HG03060 (cell line): Measurements from ENCODE around the gene RBM26.

Source experiments
- ATAC-seq: cut with Tn5 transposase; IDR thresholded peaks from one replicate; pipeline ENCODE4 v1.9.1; 2021; ENCODE audit warnings: low read depth, moderate number of reproducible peaks; ENCODE audit not compliant: unreplicated experiment

The RBM26 gene

DNA sequence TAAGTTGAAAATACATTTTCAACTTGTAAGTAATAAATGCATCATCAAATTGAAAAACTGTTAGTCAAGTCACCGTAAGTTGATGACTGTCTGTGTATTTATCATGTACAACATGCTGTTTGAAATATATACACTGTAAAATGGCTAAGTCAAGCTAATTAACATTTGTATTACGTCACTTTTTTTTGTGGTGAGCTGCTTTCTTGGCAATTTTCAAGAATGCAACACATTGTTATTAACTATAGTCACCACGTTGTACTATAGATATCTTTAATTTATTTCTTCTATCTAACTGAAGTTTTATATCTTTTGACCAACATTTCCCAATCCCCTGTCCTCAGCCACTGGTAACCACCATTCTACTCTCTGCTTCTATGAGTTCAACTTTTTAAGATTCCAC, 57.0 kb downstream of the RBM26 start:
- ATAC-seq: no peak

DNA sequence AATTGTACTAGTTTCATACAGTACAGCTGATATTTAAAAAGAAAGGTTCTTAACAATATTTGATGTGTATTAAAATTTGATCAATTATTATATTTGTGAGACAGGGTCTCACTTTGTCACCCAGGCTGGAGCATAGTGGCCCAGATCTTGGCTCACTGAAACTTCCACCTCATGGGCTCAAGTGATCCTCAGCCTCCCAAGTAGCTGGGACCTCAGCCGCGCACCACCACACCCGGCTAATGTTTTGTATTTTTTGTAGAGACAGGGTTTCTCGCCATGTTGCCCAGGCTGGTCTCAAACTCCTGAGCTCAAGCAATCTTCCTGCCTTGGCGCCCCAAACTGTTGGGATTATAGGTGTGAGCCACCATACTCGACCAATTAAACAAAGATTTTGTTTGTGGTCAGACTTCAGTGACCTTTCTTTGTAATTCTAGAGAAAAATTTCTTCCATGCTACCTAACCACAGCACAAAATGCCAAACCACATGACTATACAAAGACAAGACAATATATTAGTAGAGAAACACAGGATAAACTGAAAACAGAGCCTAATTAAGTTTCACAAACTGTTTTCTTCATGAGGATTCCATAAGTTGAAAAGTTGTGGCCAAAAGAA, 59.6 kb downstream of the RBM26 start:
- no peak for ATAC-seq

DNA sequence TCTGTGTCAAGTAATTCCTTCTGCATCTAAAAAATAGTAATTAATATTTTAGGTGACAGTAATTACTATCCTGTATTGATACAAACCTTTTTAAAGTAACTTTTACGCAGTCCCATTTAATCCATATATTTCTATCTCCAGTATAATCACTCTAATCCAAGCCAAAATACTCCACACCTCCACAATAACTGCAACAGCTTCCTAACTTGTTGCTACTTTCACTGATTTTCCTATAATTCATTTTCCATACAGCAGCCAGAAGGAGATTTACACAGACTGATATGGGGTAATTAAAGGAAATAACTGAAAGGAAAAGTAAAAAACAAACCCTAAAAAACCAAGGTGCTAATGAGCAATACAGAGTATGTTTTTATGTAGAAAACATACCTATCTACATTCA, 64.9 kb downstream of the RBM26 start:
- no peak for ATAC-seq

DNA sequence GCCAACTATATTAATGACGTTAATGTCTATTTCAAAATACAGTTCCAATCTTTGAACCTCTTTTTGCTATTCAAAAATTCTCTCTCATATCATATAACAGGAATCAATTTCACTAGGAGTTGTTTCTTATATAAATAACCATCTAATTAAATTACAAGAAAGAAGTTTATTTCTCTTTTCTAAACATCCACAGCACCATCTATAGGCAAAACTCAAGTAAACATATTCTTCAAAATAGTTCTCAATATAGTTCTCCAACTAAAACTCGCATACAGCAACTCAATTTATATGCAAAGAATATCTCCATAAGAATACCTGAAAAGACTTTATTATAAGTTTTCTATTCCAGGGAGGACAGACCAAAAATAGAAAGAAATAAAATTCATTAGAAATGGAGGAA, 65.6 kb downstream of the RBM26 start:
- ATAC-seq: no peak

DNA sequence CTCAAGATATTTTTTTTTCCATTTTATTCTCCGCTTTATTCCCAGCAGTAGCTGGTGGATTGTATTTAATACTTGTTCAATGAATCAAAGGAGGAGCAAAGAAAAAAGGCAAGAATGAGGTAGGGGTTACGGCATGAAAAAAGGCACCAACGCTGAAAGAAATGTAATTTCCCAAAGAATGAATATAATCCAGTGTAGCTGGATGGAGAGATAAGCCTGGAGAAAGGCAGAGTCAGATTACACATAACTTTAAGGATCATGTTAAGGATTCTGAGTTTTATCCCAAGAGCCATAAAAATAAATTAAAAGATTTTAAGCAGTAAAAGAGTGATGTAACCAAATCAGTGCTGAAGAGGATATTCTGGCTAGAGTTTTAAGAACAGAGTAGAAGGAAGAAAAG, 67.7 kb downstream of the RBM26 start:
- ATAC-seq: no peak

DNA sequence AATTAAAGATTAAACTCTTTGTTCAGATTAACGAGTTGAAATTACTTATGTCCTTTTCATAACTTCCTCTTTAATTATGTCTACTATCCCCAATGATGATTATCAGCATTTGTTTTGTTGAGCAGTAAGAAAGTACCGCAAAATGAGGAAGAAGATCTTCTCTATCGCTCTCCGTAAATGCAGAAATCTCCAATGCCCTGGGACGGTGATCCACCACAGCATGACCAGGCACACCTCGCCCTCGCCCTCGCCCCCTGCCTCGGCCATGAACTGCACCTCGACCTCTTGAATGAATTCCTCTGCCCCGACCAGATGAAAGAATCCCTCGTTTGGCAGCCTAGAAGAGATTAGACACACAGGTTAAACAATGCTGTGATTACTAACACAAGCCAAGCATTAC, 69.1 kb downstream of the RBM26 start:
- no peak for ATAC-seq

DNA sequence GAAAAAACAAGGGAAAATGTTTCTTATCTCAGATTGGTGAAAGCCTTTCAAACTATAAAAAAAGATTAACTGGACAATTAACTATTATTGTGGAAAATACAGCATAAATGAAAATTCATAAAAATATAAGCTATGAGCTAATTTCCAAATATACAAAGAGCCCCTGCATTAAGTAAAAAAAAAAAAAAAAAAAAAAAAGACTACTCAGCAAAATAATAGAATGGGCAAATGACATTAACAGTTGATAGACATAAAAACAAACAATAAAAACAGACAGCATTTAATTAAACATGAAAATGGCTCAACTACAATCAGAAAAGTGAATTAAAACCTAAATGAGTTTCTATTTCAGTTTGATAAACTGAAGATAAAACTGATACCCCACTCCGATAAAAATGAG, 77.5 kb downstream of the RBM26 start:
- no peak for ATAC-seq

DNA sequence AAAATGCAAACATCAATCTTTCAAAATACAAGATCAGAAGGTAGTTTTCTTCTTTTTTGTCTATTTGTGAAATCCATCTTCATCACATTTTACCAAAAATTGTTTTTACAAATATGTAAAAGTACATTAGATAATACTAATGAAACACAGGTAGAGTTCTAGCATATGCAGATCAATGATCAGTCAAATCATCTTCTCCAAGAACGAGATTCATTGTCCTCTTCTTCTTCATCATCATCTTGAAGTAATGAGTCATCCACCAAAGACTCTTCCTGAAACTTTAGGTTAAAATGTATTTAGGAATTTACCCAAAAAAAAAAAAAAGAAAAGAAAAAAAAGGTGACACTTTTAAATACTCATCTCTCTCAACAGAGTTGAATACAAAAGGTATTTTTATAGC, 85.6 kb downstream of the RBM26 start:
- no peak for ATAC-seq

DNA sequence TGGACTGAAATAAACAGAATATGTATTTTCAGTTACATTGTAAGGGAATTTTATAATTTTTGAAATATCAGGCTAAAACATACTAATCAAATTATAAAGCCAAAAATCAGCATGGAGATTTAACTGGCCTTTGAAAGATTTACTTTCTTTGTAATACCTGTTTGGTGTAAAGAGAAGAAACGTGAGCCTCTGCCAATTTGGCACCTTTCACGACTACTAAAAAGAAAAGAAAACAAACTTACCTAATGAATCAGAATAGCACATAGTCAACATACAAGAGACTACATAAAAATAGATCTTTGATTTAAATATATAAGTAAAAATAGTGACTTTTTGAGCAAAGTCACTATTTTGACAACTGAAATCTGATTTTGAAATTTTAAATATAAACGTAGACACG, 87.4 kb downstream of the RBM26 start:
- ATAC-seq: no peak

DNA sequence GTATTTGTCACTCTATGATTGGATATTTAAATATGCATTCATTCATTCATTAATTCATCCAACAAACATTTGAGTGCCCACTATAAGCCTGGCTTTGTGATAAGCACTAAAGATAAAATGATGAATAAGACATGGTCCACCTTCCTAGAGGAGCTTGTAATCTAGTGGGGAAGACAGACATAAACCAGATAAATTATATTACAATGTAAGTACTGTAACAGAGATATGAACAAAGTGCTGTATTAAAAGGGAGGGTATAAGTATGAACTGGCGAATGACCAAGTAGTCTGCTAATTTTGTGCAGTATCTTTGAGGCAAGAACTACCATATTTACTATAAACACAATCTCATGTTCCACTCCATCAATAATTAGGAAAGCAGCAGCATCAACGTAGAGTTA, 88.2 kb downstream of the RBM26 start:
- no peak for ATAC-seq

DNA sequence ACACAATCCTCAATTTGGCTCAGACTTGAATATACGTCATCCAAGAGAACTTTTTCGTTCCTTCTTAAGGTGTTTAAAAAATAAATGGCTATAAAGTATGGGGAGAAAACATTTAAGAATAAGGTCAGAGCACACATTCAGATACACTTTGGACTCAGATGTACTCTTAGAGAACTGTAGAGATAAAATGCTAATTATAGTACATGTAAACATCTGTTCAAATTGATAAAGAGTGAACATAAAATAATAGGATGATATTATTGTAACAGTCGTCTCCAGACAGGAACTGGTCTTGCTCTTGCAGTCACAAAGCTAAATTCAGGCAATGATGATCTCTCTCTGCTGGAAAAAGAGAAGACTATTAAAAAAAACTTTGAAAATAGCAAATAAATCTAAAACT, 91.4 kb downstream of the RBM26 start:
- ATAC-seq: no peak

DNA sequence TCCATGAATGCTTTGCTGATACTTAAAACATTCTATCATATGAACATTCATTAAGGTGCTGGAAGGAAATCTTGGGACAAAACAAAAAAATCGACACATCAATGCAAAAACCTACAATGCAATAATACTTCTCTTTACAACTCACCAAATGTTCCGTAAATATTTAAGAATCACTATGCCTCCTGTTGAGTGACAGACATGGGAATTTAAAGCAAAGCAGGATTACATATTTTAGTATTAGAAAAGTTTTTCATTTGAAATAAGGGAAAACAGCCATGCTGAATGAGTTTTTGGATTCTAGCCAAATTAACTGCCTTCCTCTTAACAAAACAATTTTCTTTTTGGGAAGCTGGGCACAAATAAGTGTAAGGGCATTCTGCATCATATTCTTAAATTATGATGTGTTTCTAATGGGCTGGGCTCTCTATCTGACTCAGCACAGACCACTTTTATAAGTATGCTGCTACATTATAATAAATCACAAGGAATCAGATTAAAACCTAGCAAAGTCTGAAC, 93.7 kb downstream of the RBM26 start:
- no peak for ATAC-seq

DNA sequence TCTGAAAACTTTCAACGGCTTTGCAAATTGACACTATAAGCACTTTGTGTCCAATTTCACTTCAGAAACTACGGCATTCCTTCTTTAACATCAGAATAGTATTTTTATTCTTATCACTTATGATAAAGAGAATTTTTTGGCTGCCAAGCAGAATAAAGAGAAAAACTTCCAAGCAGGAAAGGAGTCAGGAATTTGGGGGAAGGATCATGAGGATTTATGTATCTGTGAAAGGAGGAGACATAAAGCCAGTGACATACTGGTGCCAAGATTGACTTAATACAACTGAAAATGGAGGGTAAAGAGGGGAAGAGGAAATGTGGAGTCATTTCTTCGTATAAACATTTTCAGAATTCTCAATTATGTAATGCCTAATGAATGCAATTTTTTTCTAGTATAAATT, 94.7 kb downstream of the RBM26 start:
- no peak for ATAC-seq

DNA sequence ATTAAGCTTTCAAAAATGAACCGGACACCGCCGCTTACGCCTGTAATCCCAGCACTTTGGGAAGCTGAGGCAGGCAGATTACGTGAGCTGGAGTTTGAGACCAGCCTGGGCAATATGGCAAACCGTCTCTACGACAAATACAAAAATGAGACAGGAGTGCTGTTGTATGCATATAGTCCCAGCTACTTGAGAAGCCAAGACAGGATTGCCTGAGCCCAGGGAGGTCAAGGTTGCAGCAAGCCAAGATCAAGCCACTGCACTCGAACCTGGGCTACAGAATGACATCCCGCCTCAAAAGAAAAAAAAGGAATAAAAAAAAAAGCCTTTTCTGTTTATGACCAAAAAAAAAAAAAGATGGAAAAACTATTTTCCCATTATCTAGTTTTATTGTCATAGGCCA, 96.4 kb downstream of the RBM26 start:
- no peak for ATAC-seq

DNA sequence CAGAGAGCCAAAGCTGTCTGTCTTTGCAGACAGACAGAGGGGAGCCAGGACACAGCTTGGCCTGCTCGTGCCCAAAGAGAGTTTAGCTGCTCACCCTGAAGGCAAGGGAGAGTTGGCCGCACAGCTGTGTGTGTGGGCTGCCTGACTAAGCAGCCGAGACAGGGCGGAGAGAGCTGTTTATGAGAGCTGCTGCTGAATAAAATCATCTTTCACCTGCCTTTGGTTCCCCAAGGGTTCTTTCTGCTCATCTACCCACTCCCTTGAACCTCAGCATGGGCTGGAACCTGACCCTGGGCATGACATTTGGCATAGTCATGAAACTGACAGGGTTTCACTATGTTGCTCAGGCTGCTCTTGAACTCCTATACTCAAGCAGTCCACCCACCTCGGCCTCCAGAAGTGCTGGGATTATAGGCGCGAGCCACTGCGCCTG, 98.2 kb downstream of the RBM26 start:
- ATAC-seq: no peak

DNA sequence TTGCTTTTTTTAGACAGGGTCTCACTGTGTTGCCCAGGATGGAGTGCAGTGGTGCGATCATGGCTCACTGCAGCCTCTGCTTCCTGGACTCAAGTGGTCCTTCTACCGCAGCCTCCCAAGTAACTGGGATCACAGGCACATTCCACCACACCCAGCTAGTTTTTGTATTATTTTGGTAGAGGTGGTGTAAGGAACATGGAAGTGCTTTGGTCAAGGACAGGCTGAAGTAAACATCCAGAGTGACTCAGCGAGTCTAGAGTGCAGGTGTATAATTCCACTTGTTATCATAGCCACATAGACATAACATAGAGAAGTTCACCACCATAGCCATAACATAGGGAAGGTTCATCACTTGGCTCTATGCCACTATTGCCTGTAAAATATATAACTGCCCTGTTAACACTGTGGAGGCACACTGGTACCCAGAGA, 98.6 kb downstream of the RBM26 start:
- ATAC-seq: no peak

DNA sequence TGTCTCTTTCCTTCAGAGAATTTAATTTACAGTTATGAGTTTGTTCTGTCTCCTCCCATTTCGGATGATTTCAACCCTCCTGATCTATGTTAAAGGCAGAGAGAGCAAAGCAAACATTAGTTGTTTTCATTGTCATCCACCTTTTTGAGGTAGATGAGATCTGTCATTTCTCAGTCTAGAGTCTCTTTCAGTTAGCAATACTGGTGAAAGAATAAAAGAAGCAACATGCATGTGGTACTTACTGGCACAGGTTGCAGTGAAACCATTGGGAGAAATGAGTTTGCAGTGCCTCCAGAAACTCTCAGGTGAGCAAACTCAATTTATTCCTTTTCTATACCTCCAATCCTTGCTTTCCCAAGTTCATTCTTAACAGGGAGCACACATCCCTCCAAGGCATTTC, 99.4 kb downstream of the RBM26 start:
- ATAC-seq: no peak

DNA sequence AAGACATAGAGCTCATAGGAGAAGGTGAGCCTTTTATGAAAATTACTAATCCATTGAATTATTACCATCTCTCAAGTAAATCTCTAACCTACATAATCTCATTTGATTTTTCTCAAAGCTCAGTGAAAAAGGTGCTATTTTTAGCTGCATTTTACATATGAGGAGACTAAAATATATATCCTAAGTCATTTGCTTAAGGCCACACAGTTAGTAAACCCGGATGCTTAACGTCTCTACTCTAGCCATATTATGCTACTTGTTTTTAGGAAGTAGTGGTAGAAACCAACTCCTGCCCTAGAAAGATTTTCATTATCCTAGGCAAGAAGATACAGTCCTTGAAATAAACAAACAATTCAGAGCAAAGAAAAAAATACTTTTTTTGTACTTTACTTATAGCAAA, 108.9 kb downstream of the RBM26 start:
- no peak for ATAC-seq

DNA sequence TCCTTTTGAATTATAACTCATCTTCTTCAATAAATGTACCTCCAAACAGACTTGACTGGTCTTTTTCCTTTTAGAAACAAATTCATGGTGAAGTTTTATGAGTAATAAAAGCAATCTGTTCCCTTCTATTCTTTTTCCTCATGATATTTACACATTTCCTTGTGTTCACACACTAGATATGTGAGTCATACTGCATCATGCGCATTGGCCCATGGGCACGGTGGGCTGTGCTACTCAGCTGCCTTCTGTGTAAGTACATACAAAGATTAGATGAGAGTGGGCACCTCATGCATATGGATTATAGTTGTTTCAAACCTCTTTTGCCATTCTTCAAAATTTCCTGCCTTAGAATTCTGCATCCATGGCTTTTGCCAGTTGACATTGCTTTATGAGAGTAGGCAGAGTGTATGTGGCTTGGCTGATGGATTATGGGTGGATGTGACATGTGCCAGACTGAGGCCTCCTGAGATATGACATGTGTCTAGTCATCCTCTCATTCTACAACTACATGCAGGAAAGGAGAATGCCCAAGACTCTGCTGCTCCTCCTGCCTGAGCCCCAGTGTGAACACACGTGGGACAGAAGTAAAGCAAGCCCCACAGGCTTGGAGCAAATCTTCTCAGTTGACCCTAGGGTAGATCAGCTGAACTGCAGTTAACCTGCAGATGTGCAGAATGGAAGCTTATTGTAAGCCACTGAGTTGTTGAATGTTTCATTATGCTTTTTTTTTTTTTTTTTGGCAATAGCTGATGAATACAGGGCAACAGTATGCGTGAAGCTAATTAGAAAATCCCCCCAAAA, 109.9 kb downstream of the RBM26 start:
- ATAC-seq: no peak

DNA sequence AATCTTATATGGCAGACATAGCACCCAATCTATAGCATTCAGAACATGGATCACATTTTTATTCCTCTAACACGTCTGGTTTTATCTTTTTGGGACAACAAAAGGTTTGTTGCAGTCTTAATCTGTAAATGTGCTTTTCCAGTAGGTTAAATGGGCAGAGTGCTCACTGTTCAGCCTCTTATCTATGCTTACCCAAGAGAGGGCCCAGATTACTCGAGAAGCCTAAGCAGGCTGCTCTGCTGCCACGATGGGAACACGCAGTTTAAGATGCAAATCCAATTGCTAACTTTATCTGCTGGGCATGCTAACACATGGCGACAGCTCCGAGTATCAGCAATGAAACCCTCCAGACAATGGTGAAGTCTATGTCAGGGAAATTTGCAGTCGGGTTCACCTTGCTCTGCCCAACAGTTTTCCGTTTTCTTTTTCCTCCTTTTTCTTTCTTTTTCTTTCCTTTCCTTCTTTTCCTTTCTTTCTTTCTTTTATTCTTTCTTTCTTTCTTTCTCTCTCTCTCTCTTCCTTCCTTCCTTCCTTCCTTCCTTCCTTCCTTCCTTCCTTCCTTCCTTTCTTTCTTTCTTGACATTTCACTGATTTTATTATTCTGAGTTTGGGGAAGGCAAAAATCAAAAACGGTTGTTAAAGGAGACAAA, 115.3 kb downstream of the RBM26 start:
- no peak for ATAC-seq

DNA sequence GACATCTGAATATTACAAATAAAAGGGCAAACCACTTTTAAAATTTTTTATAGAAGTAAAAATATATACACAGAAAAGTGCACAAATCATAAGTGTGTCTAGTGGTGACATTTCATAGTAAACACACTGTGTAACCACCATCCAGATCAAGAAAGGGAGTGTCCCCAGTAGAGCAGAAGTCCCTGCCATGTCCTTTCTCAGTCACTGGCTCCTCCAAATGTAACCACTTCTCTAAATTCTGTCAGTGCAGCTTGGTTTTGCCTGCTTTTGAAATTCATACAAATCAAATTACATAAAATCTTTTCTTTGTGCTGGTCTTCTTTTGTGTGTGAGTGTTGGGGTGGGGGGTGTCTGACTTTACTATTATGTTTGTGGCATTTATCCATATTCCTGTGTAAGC, 116.5 kb downstream of the RBM26 start:
- no peak for ATAC-seq
